H1 (cell line): ENCODE data around the gene LIPA. TPM values are rescaled to one million over a fixed set of nuclear protein-coding genes. Genes with fewer than 3 reads are reported as not detected.

Source experiments
- CTCF ChIA-PET: fragments of 300-600 bp; sonication (Branson Sonifier 250); formaldehyde crosslinking; loops from one replicate; lab custom pipeline; 2021; ENCODE audit not compliant: partially characterized antibody; lab: Charles Lee
- POLR2A ChIA-PET: fragments of 300-600 bp; sonication (Branson Sonifier 250); formaldehyde crosslinking; loops from one replicate; lab custom pipeline; 2021; ENCODE audit warnings: inconsistent platforms; ENCODE audit not compliant: partially characterized antibody; lab: Charles Lee
- DNase-seq, 2 experiments: peaks; one replicate each; pipeline versions ENCODE4 v3.0.0 to v3.0.0-alpha.2; 2010 to 2022; ENCODE audit warnings: low spot score in 2 of 2, low read depth in 1 of 2, mixed read lengths in 1 of 2
- FAIRE-seq: peaks from 2 replicates; lab custom pipeline; 2011; peaks lifted over from hg19 to GRCh38; lab: Jason Lieb, UNC
- H2AFZ ChIP-seq: 2 replicates; pipeline ENCODE4 v1.8.1; 2012; ENCODE audit warnings: low read length, inconsistent platforms
- H2AK5ac ChIP-seq: 2 replicates; pipeline ENCODE4 v1.6.1; 2013; ENCODE audit warnings: low read depth, low read length
- H2BK120ac ChIP-seq: replicated peaks from 2 replicates; pipeline ENCODE3; 2013; ENCODE audit warnings: low read depth, low read length, inconsistent platforms
- H2BK12ac ChIP-seq: 2 replicates; pipeline ENCODE4 v1.6.1; 2013; ENCODE audit warnings: low read depth, low read length
- H2BK15ac ChIP-seq: 2 replicates; pipeline ENCODE4 v1.6.1; 2013; ENCODE audit warnings: low read length
- H2BK20ac ChIP-seq: 2 replicates; pipeline ENCODE4 v1.6.1; 2013; ENCODE audit warnings: low read length
- H2BK5ac ChIP-seq: 2 replicates; pipeline ENCODE4 v1.6.1; 2013; ENCODE audit warnings: low read depth, low read length
- H3K14ac ChIP-seq: 2 replicates; pipeline ENCODE4 v1.6.1; 2013; ENCODE audit warnings: inconsistent platforms; ENCODE audit not compliant: insufficient read length
- H3K18ac ChIP-seq: 2 replicates; pipeline ENCODE4 v1.6.1; 2013; ENCODE audit warnings: low read length; ENCODE audit errors: extremely low read depth
- H3K23ac ChIP-seq: 2 replicates; pipeline ENCODE4 v1.6.1; 2013; ENCODE audit warnings: inconsistent platforms; ENCODE audit not compliant: insufficient read length
- H3K23me2 ChIP-seq: 2 replicates; pipeline ENCODE4 v1.6.1; 2013; ENCODE audit warnings: low read depth, low read length
- H3K27ac ChIP-seq: 2 replicates; pipeline ENCODE4 v1.6.1; 2011; ENCODE audit warnings: low read depth, low read length, inconsistent platforms
- H3K27me3 ChIP-seq, 4 experiments: replicated peaks in 1 of 4; 1 replicate in 1 of 4; 2 replicates in 3 of 4; pipeline versions ENCODE4 v1.6.1 to v1.8.1; 2011 to 2013; ENCODE audit warnings: low read length in 3 of 4, mild to moderate bottlenecking in 3 of 4, inconsistent platforms in 2 of 4, mixed read lengths in 2 of 4, moderate library complexity in 1 of 4; ENCODE audit not compliant: control insufficient read depth in 3 of 4, insufficient read depth in 3 of 4; ENCODE audit errors: extremely low read depth in 1 of 4
- H3K36me3 ChIP-seq, 4 experiments: 2 replicates each; pipeline versions ENCODE4 v1.6.1 to v1.8.1; 2011 to 2013; ENCODE audit warnings: mild to moderate bottlenecking in 4 of 4, low read length in 3 of 4, moderate library complexity in 2 of 4, control low read depth in 1 of 4, inconsistent platforms in 1 of 4; ENCODE audit not compliant: insufficient read depth in 4 of 4, control insufficient read depth in 2 of 4
- H3K4ac ChIP-seq: replicated peaks from 2 replicates; pipeline ENCODE3; 2013; ENCODE audit warnings: low read length, low read depth, mixed read lengths, inconsistent platforms; ENCODE audit not compliant: insufficient read length
- H3K4me1 ChIP-seq, 4 experiments: replicated peaks in 1 of 4; 1 replicate in 1 of 4; 2 replicates in 3 of 4; pipeline versions ENCODE4 v1.6.1 to v1.8.1; 2011 to 2013; ENCODE audit warnings: low read length in 3 of 4, inconsistent platforms in 2 of 4, mixed read lengths in 1 of 4; ENCODE audit not compliant: insufficient read depth in 4 of 4, control insufficient read depth in 3 of 4
- H3K4me2 ChIP-seq, 2 experiments: 2 replicates each; pipeline versions ENCODE4 v1.6.1 to v1.8.1; 2011 to 2013; ENCODE audit warnings: low read depth in 2 of 2, low read length in 2 of 2, control low read depth in 1 of 2, inconsistent platforms in 1 of 2, mild to moderate bottlenecking in 1 of 2; ENCODE audit not compliant: insufficient read depth in 1 of 2
- H3K4me3 ChIP-seq, 4 experiments: fragments of 200-600, 300-600 bp in 1 of 4; sonication (generic), shearing (Covaris generic), sonication (Bioruptor Twin) in 1 of 4; 2 replicates each; pipeline versions ENCODE4 v1.5.1 to v1.8.1; 2011 to 2016; ENCODE audit warnings: low read length in 4 of 4, low read depth in 3 of 4, control low read depth in 2 of 4, inconsistent platforms in 2 of 4, mild to moderate bottlenecking in 2 of 4, mixed read lengths in 1 of 4, moderate library complexity in 1 of 4; ENCODE audit not compliant: insufficient read depth in 2 of 4; ENCODE audit errors: extremely low read depth in 1 of 4
- H3K56ac ChIP-seq: replicated peaks from 2 replicates; pipeline ENCODE3; 2013; ENCODE audit warnings: low read depth, mild to moderate bottlenecking, mixed read lengths, low read length, inconsistent platforms; ENCODE audit not compliant: insufficient read length
- H3K79me1 ChIP-seq: 2 replicates; pipeline ENCODE4 v1.6.1; 2013; ENCODE audit warnings: low read depth, low read length, control low read depth
- H3K79me2 ChIP-seq, 2 experiments: 2 replicates each; pipeline versions ENCODE4 v1.6.1 to v1.8.1; 2012 to 2013; ENCODE audit warnings: low read length in 2 of 2, mild to moderate bottlenecking in 2 of 2, inconsistent platforms in 1 of 2; ENCODE audit not compliant: insufficient read depth in 2 of 2, control insufficient read depth in 1 of 2
- H3K9ac ChIP-seq, 4 experiments: replicated peaks in 1 of 4; 1 replicate in 1 of 4; 2 replicates in 3 of 4; pipeline versions ENCODE4 v1.6.1 to v1.8.1; 2011 to 2013; ENCODE audit warnings: low read depth in 3 of 4, low read length in 3 of 4, control low read depth in 2 of 4, mild to moderate bottlenecking in 2 of 4, moderate library complexity in 2 of 4, inconsistent platforms in 1 of 4; ENCODE audit errors: extremely low read depth in 1 of 4
- H3K9me3 ChIP-seq, 2 experiments: 2 replicates each; pipeline versions ENCODE4 v1.6.1 to v1.8.1; 2012 to 2013; ENCODE audit warnings: mild to moderate bottlenecking in 2 of 2, moderate library complexity in 2 of 2, control low read depth in 1 of 2, inconsistent platforms in 1 of 2, low read depth in 1 of 2, low read length in 1 of 2, mixed read lengths in 1 of 2; ENCODE audit not compliant: insufficient read depth in 2 of 2
- H4K20me1 ChIP-seq, 2 experiments: replicated peaks in 1 of 2; 2 replicates each; pipeline versions ENCODE3 to v1.8.1; 2011 to 2013; ENCODE audit warnings: inconsistent platforms in 2 of 2, low read length in 2 of 2, mild to moderate bottlenecking in 1 of 2; ENCODE audit not compliant: insufficient read depth in 2 of 2, control insufficient read depth in 1 of 2
- H4K5ac ChIP-seq: 2 replicates; pipeline ENCODE4 v1.6.1; 2013; ENCODE audit warnings: low read length, low read depth, mixed read lengths, inconsistent platforms; ENCODE audit not compliant: insufficient read length
- H4K8ac ChIP-seq: 2 replicates; pipeline ENCODE4 v1.8.0; 2013; ENCODE audit warnings: mild to moderate bottlenecking, moderate library complexity, low read length, inconsistent platforms; ENCODE audit not compliant: insufficient read depth; ENCODE audit errors: extremely low read depth
- H4K91ac ChIP-seq: replicated peaks from 2 replicates; pipeline ENCODE3; 2013; ENCODE audit warnings: low read length, mixed read lengths, inconsistent platforms; ENCODE audit not compliant: insufficient read length
- CREB1 ChIP-seq: IDR thresholded peaks from 2 replicates; pipeline ENCODE4 v1.6.1; 2012; ENCODE audit warnings: inconsistent platforms
- CTBP2 ChIP-seq: IDR thresholded peaks from 2 replicates; pipeline ENCODE4 v1.7.0; 2011; ENCODE audit warnings: borderline replicate concordance, mild to moderate bottlenecking, moderate library complexity, mixed read lengths, low read length; ENCODE audit not compliant: insufficient read depth, insufficient read length
- EGR1 ChIP-seq: IDR thresholded peaks from 2 replicates; pipeline ENCODE4 v1.6.1; 2011; ENCODE audit warnings: low read depth, low read length, borderline replicate concordance
- FOSL1 ChIP-seq: IDR thresholded peaks from 2 replicates; pipeline ENCODE4 v1.6.1; 2011; ENCODE audit warnings: mild to moderate bottlenecking, low read depth, low read length, moderate library complexity; ENCODE audit not compliant: insufficient read depth
- HDAC6 ChIP-seq: IDR thresholded peaks from one replicate; pipeline ENCODE4 v1.7.1; 2012; ENCODE audit warnings: low read depth, mild to moderate bottlenecking, inconsistent platforms, low read length, moderate library complexity
- MAFK ChIP-seq: IDR thresholded peaks from 2 replicates; pipeline ENCODE4 v1.6.1; 2012; ENCODE audit warnings: low read depth, mild to moderate bottlenecking, improper control_type of control experiment, low read length
- RFX5 ChIP-seq: IDR thresholded peaks from 2 replicates; pipeline ENCODE4 v1.6.1; 2011; ENCODE audit warnings: low read depth, low read length, improper control_type of control experiment, borderline replicate concordance
- SAP30 ChIP-seq: fragments of 300-600 bp; sonication (generic); IDR thresholded peaks from 2 replicates; pipeline ENCODE4 v1.7.1; 2012; ENCODE audit warnings: low read length, moderate library complexity, mild to moderate bottlenecking, inconsistent platforms; ENCODE audit not compliant: insufficient read depth, insufficient replicate concordance
- SIRT6 ChIP-seq: IDR thresholded peaks from one replicate; pipeline ENCODE4 v1.7.1; 2012; ENCODE audit warnings: low read length, inconsistent platforms
- SP1 ChIP-seq: IDR thresholded peaks from 2 replicates; pipeline ENCODE4 v1.6.1; 2011; ENCODE audit warnings: low read depth, low read length
- TCF12 ChIP-seq: IDR thresholded peaks from 2 replicates; pipeline ENCODE4 v1.6.1; 2011; ENCODE audit warnings: low read depth, mild to moderate bottlenecking, low read length
- YY1 ChIP-seq: IDR thresholded peaks from 2 replicates; pipeline ENCODE4 v1.6.1; 2011; ENCODE audit warnings: low read depth, mild to moderate bottlenecking, low read length
- WGBS, 2 experiments: shearing (Covaris generic) in 1 of 2; methylation state at CpG; one replicate each; pipeline versions ENCODE4 v1.1.6 to v1.1.7; 2013 to 2015; ENCODE audit warnings: low lambda C conversion rate in 2 of 2, mixed read lengths in 2 of 2, inconsistent platforms in 1 of 2, low coverage in 1 of 2, missing lambda C conversion rate in 1 of 2; ENCODE audit not compliant: insufficient replicate concordance in 2 of 2, insufficient coverage in 1 of 2, insufficient read length in 1 of 2; ENCODE audit errors: extremely low coverage in 1 of 2, missing lambda C conversion rate in 1 of 2; 5-methylcytosine and 5-hydroxymethylcytosine counted together
- polyA plus RNA-seq, 7 experiments: library from polyadenylated mRNA; depleted of rRNA in 3 of 7; stranded (reverse) in 5 of 7; unstranded in 2 of 7; fragments of >200 nt in 5 of 7; fragments of 200-250 nt in 2 of 7; gene quantifications; 1 replicate in 5 of 7; 2 replicates in 1 of 7; 4 replicates in 1 of 7; pipeline versions ENCODE4 v1.2.1 to v1.2.3, GENCODE V29; 2011 to 2013; ENCODE audit warnings: missing spikeins in 2 of 7, mixed read lengths in 2 of 7
- total RNA-seq: library from RNA; stranded (reverse); fragmentation: NEBNext Ultra II Directional; extraction: Animal tissue kit (Norgen Biotek cat#: 25700); gene quantifications from 2 replicates; pipeline ENCODE4 v1.2.1, GENCODE V29; 2021
- TF ChIP-seq, protein P1 (sequence below), 3 experiments: IDR thresholded peaks; 1 replicate in 2 of 3; 2 replicates in 1 of 3; pipeline versions ENCODE4 v1.5.1 to v1.6.1; 2011; ENCODE audit warnings: low read length in 3 of 3, mild to moderate bottlenecking in 3 of 3, inconsistent platforms in 2 of 3, low read depth in 1 of 3, moderate library complexity in 1 of 3; ENCODE audit not compliant: insufficient read depth in 1 of 3; ENCODE audit errors: control extremely low read depth in 1 of 3

Gene LIPA
- total and polyA plus RNA-seq, 2 of the 8 experiments (the other 6 are each of a cell fraction or from before 2014, with no cell fraction given), result 18.1 to 32.4 TPM

GRCh38 chr10:89226891-89227290 lies 24.7 kb downstream of the LIPA start:
- no peak overlapping the region for H2BK5ac ChIP-seq
- H2BK120ac ChIP-seq, result no peak overlapping the region
- no peak overlapping the region for H3K18ac ChIP-seq
- H2AFZ ChIP-seq, result no peak overlapping the region
- no peak overlapping the region for H4K5ac ChIP-seq
- H2AK5ac ChIP-seq, result no peak overlapping the region
- no peak overlapping the region for H3K4me2 ChIP-seq
- no peak overlapping the region for H2BK12ac ChIP-seq
- ChIA-PET CTCF (interaction anchor here (1.5 kb wide), 1 partner anchor 9 kb away, joined by 4 read pairs; no protein-coding TSS in a partner anchor), POLR2A (no interaction called here)
- no peak overlapping the region for H3K23ac ChIP-seq
- H4K20me1 ChIP-seq, result no peaks in the 10 kb centered on the region
- no peak overlapping the region for H3K27ac ChIP-seq
- no peak overlapping the region for H3K9ac ChIP-seq
- DNase-seq, result no peak
- H3K9me3 ChIP-seq, result peaks cover 5 to 12% of the 10 kb centered on the region in 2 experiments; a peak in 2 of 4 replicates
- H2BK20ac ChIP-seq, result no peak overlapping the region
- H3K36me3 ChIP-seq, result peaks cover 0 to 3% (median under 1%) of the 10 kb centered on the region in 4 experiments; a peak in 2 of 8 replicates
- 100% methylated on average over 1 of the region's 1 CpG; no CpG with 5 or more reads in 1 of the 2 experiments for WGBS, 2 experiments
- H3K23me2 ChIP-seq, result no peaks in the 10 kb centered on the region
- no peak overlapping the region for H3K56ac ChIP-seq
- no peaks in the 10 kb centered on the region for H3K4me1 ChIP-seq
- H2BK15ac ChIP-seq, result no peak overlapping the region
- H4K8ac ChIP-seq, result no peak overlapping the region
- no peaks in the 10 kb centered on the region for H3K79me2 ChIP-seq
- H3K4me3 ChIP-seq, result no peak overlapping the region
- H3K4ac ChIP-seq, result no peak overlapping the region
- H4K91ac ChIP-seq, result no peak overlapping the region
- H3K14ac ChIP-seq, result no peak overlapping the region
- H3K79me1 ChIP-seq, result no peaks in the 10 kb centered on the region
- no peaks in the 10 kb centered on the region for H3K27me3 ChIP-seq
- no peak for FAIRE-seq
- TF ChIP-seq CREB1 (no peak), TCF12 (no peak), CTBP2 (no peak), SAP30 (no peak), FOSL1 (no peak), MAFK (no peak), RFX5 (no peak), SP1 (no peak), HDAC6 (no peak), SIRT6 (no peak), EGR1 (no peak), YY1 (no peak)
- TF ChIP-seq, protein P1, sequence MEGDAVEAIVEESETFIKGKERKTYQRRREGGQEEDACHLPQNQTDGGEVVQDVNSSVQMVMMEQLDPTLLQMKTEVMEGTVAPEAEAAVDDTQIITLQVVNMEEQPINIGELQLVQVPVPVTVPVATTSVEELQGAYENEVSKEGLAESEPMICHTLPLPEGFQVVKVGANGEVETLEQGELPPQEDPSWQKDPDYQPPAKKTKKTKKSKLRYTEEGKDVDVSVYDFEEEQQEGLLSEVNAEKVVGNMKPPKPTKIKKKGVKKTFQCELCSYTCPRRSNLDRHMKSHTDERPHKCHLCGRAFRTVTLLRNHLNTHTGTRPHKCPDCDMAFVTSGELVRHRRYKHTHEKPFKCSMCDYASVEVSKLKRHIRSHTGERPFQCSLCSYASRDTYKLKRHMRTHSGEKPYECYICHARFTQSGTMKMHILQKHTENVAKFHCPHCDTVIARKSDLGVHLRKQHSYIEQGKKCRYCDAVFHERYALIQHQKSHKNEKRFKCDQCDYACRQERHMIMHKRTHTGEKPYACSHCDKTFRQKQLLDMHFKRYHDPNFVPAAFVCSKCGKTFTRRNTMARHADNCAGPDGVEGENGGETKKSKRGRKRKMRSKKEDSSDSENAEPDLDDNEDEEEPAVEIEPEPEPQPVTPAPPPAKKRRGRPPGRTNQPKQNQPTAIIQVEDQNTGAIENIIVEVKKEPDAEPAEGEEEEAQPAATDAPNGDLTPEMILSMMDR (IDR thresholded peaks at IDR 0.05; ENCODE audit: control extremely low read depth in 1 of 3, insufficient read depth in 1 of 3, low read depth in 1 of 3, low read length in 3 of 3), result no peak
